HEK293T (cell line): Measurements from ENCODE around the gene ATP6V0E1.
"Not testable (repeated sequence)": the region's sequence is repeated elsewhere in the genome, so short reads cannot be mapped to it uniquely, and the experiment has no call there.

ENCODE experiments used
- CTCF ChIA-PET: fragments of 350-600 bp; formaldehyde crosslinking; extraction: SDS; loops from one replicate; lab custom pipeline; 2021; ENCODE audit warnings: antibody characterized with exemption, inconsistent platforms; lab: Yijun Ruan, JAX
- POLR2A ChIA-PET: fragments of 350-600 bp; formaldehyde crosslinking; extraction: SDS; loops from one replicate; lab custom pipeline; 2020; ENCODE audit warnings: antibody characterized with exemption, inconsistent platforms; lab: Yijun Ruan, JAX
- DNase-seq: peaks from one replicate; pipeline ENCODE4 v3.0.0; 2012; ENCODE audit warnings: mixed read lengths; ENCODE audit errors: extremely low spot score
- BHLHE40 ChIP-seq: fragments of 450-650 bp; IDR thresholded peaks from 2 replicates; pipeline ENCODE4 v1.6.1; 2016; ENCODE audit warnings: mild to moderate bottlenecking, moderate library complexity, borderline replicate concordance
- CTBP1 ChIP-seq: fragments of 450-650 bp; IDR thresholded peaks from 2 replicates; pipeline ENCODE4 v1.6.1; 2016; ENCODE audit warnings: borderline replicate concordance
- ELF4 ChIP-seq: fragments of 450-650 bp; IDR thresholded peaks from 2 replicates; pipeline ENCODE4 v1.6.1; 2017; ENCODE audit warnings: antibody characterized with exemption
- FOXK2 ChIP-seq: fragments of 450-650 bp; IDR thresholded peaks from 2 replicates; pipeline ENCODE4 v1.6.1; 2016; ENCODE audit warnings: mild to moderate bottlenecking
- L3MBTL2 ChIP-seq: fragments of 450-650 bp; conservative IDR thresholded peaks from 2 replicates; pipeline ENCODE4 v1.6.1; 2016; ENCODE audit warnings: mild to moderate bottlenecking
- LEF1 ChIP-seq: fragments of 450-650 bp; IDR thresholded peaks from 2 replicates; pipeline ENCODE4 v1.6.1; 2017; ENCODE audit warnings: mild to moderate bottlenecking, borderline replicate concordance
- NFRKB ChIP-seq: fragments of 450-650 bp; IDR thresholded peaks from 2 replicates; pipeline ENCODE4 v1.6.1; 2016; ENCODE audit warnings: mild to moderate bottlenecking, moderate library complexity
- SP1 ChIP-seq: fragments of 450-650 bp; IDR thresholded peaks from 2 replicates; pipeline ENCODE4 v1.6.1; 2017
- SUZ12 ChIP-seq: fragments of 450-650 bp; IDR thresholded peaks from 2 replicates; pipeline ENCODE4 v1.6.1; 2016; ENCODE audit warnings: mild to moderate bottlenecking
- ZNF384 ChIP-seq: fragments of 450-650 bp; IDR thresholded peaks from 2 replicates; pipeline ENCODE4 v1.6.1; 2016

Gene ATP6V0E1

GRCh38 chr5:173075970-173076369, 92.4 kb downstream of the ATP6V0E1 start:
- TF ChIP-seq CTBP1, result no peak
- no peak for TF ChIP-seq SP1
- no peak for TF ChIP-seq LEF1
- no peak for TF ChIP-seq FOXK2
- no peak for TF ChIP-seq SUZ12
- TF ChIP-seq L3MBTL2, result no peak
- no peak for TF ChIP-seq NFRKB
- TF ChIP-seq ZNF384, result no peak
- TF ChIP-seq ELF4, result no peak
- ChIA-PET CTCF (no interaction called here), POLR2A (no interaction called here)
- DNase-seq, result no peak

GRCh38 chr5:173076471-173076870, 92.9 kb downstream of the ATP6V0E1 start:
- POLR2A ChIA-PET, DNase-seq, CTCF ChIA-PET: not testable (repeated sequence)

- TF ChIP-seq SUZ12 (no peak), BHLHE40 (no peak), L3MBTL2 (no peak), SP1 (no peak)
- POLR2A ChIA-PET, result no interaction called here
- no peak for DNase-seq
- CTCF ChIA-PET, result no interaction called here
Measured at GRCh38 chr5:173078878-173079277, 95.3 kb downstream of the ATP6V0E1 start.
